Measurements from ENCODE around the gene PIAS1. TPM values are rescaled to one million over a fixed set of nuclear protein-coding genes. Genes with fewer than 3 reads are reported as not detected.
A peak's percentile ranks its signal among the peaks of the same experiment; 100 is the strongest.

PIAS1 gene
- total and polyA plus RNA-seq, 9 of the 15 experiments (the other 6 are each of a cell fraction or from before 2014, with no cell fraction given): 18.0 to 59.1 (median 28.5) TPM

DNA sequence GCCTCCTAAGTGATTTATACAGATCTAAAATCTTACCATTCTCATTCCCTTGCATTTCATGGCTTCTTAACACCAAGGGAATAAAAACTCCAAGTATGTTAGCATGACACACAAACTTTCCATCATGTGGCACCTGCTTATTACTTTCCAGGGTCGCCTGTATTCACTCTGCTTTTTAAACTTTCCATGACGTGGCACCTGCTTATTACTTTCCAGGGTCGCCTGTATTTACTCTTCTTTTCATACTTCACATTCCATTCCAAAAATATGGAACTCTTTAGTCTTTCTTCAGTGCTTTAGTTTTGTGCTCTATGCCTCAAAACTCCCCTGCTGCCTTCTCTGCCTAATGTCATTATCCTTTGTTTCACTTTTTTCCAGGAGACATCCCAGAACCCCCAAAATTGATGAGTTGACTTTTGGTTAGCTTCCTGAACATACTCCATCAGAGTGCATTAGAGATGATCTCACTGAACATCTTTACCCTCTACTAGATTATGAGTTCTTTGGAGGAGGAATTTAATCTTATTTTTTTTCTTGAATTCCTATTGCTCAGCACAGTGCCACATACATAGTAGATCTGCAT is 104.0 kb downstream of the PIAS1 start:
- H4K20me1 ChIP-seq (replicated peaks; ENCODE audit: control insufficient read depth, insufficient read depth, low read length): no peaks in the 10 kb centered on the region
- H3K27me3 ChIP-seq (ENCODE audit: control insufficient read depth in 2 of 2, insufficient read depth in 2 of 2, low read length in 2 of 2): no peaks in the 10 kb centered on the region
- no peaks in the 10 kb centered on the region for H3K9me3 ChIP-seq (replicated peaks; ENCODE audit: control insufficient read depth, insufficient read depth, low read depth, low read length)
- ATAC-seq (no peak), DNase-seq (ENCODE audit: extremely low read depth in 1 of 4, low spot score in 3 of 4) (no peak), FAIRE-seq (no peak)
- no peak overlapping the region for H3K27ac ChIP-seq (ENCODE audit: extremely low read depth, low read depth, low read length)
- CTCF ChIA-PET (ENCODE audit: low intra/inter-chr PET ratio): no interaction called here
- intact Hi-C loops (cut with micrococcal nuclease): loop anchor here (10.0 kb wide), 1 partner anchor 103 kb away; the partner anchor contains the start of gene PIAS1
- POLR2A ChIA-PET: interaction anchor here (0.5 kb wide), 1 partner anchor 69 kb away, joined by 3 read pairs; no protein-coding TSS in a partner anchor
- no peaks in the 10 kb centered on the region for H3K4me1 ChIP-seq (replicated peaks in 1 of 2; ENCODE audit: control insufficient read depth in 2 of 2, insufficient read depth in 2 of 2, low read length in 2 of 2)
- peaks cover 73% of the 10 kb centered on the region for H3K36me3 ChIP-seq (ENCODE audit: control insufficient read depth, insufficient read depth, low read length)
- no peak overlapping the region for H3K9ac ChIP-seq (ENCODE audit: insufficient read depth in 1 of 2, low read depth in 2 of 2, low read length in 2 of 2)
- WGBS (ENCODE audit: insufficient coverage, low coverage, missing lambda C conversion rate): 74% methylated on average over 3 of the region's 3 CpGs
- no peak overlapping the region for H3K4me3 ChIP-seq
- no TSS peak for BruUV-seq (replicated peaks)
- in situ Hi-C loops (cut with MboI): no loop called here
- H3K4me2 ChIP-seq (ENCODE audit: insufficient read depth, low read length): no peak overlapping the region
- TF ChIP-seq ZNF316 (IDR thresholded peaks at IDR 0.05) (0 out of 2 replicates have a peak, but pooled peaks have one; percentile 11), SPI1 (IDR thresholded peaks at IDR 0.05; ENCODE audit: borderline replicate concordance, low read depth, low read length) (no peak), SETDB1 (IDR thresholded peaks at IDR 0.05; ENCODE audit: low read length) (no peak)
- TF ChIP-seq, protein P1, sequence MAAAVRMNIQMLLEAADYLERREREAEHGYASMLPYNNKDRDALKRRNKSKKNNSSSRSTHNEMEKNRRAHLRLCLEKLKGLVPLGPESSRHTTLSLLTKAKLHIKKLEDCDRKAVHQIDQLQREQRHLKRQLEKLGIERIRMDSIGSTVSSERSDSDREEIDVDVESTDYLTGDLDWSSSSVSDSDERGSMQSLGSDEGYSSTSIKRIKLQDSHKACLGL (CRISPR knock-in tag; IDR thresholded peaks at IDR 0.05; ENCODE audit: borderline replicate concordance, poor library complexity, severe bottlenecking): no peak
- TF ChIP-seq, protein P2, sequence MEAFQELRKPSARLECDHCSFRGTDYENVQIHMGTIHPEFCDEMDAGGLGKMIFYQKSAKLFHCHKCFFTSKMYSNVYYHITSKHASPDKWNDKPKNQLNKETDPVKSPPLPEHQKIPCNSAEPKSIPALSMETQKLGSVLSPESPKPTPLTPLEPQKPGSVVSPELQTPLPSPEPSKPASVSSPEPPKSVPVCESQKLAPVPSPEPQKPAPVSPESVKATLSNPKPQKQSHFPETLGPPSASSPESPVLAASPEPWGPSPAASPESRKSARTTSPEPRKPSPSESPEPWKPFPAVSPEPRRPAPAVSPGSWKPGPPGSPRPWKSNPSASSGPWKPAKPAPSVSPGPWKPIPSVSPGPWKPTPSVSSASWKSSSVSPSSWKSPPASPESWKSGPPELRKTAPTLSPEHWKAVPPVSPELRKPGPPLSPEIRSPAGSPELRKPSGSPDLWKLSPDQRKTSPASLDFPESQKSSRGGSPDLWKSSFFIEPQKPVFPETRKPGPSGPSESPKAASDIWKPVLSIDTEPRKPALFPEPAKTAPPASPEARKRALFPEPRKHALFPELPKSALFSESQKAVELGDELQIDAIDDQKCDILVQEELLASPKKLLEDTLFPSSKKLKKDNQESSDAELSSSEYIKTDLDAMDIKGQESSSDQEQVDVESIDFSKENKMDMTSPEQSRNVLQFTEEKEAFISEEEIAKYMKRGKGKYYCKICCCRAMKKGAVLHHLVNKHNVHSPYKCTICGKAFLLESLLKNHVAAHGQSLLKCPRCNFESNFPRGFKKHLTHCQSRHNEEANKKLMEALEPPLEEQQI (IDR thresholded peaks at IDR 0.05): no peak
- no peak overlapping the region for H2AFZ ChIP-seq (ENCODE audit: low read depth, low read length)
- H3K9me1 ChIP-seq (ENCODE audit: control insufficient read depth, insufficient read depth, low read length): no peaks in the 10 kb centered on the region
- H3K79me2 ChIP-seq (ENCODE audit: control insufficient read depth, insufficient read depth, low read length): no peaks in the 10 kb centered on the region

All from K562 (cell line).